22Rv1 (cell line): Measurements from ENCODE around the gene PNPT1.
"Not testable (repeated sequence)": the region's sequence is repeated elsewhere in the genome, so short reads cannot be mapped to it uniquely, and the experiment has no call there.

Experiments used
- H3K27ac ChIP-seq: fragments of 450-650 bp; 2 replicates; pipeline ENCODE4 v1.5.1; 2017
- CTCF ChIP-seq: fragments of 450-650 bp; IDR thresholded peaks from 2 replicates; pipeline ENCODE4 v1.5.1; 2017; ENCODE audit warnings: mild to moderate bottlenecking
- ZFX ChIP-seq: fragments of 450-650 bp; IDR thresholded peaks from 2 replicates; pipeline ENCODE4 v1.6.1; 2017; ENCODE audit warnings: antibody characterized with exemption, borderline replicate concordance

PNPT1 gene

GRCh38 chr2:55607717-55608116, 85.9 kb downstream of the PNPT1 start:
- no peak overlapping the region for H3K27ac ChIP-seq
- TF ChIP-seq ZFX (no peak), CTCF (no peak)

- no peak for TF ChIP-seq ZFX
- no peak for TF ChIP-seq CTCF
- H3K27ac ChIP-seq: no peak overlapping the region
These were observed 89.5 kb downstream of the PNPT1 start for GRCh38 chr2:55604027-55604565.

- H3K27ac ChIP-seq: no peak overlapping the region
- no peak for TF ChIP-seq ZFX
- TF ChIP-seq CTCF: no peak
These were observed 91.8 kb downstream of the PNPT1 start for GRCh38 chr2:55601849-55602248.

- no peak overlapping the region for H3K27ac ChIP-seq
- TF ChIP-seq CTCF: no peak
- TF ChIP-seq ZFX: no peak
These were observed 95.4 kb downstream of the PNPT1 start for GRCh38 chr2:55598056-55598795.

- not testable (repeated sequence) for H3K27ac ChIP-seq
These were observed 96.8 kb downstream of the PNPT1 start for GRCh38 chr2:55596795-55597194.

- TF ChIP-seq ZFX (no peak), CTCF (no peak)
- H3K27ac ChIP-seq: no peak overlapping the region
These were observed 98.1 kb downstream of the PNPT1 start for GRCh38 chr2:55595536-55595935.

- no peak overlapping the region for H3K27ac ChIP-seq
These were observed 101.5 kb downstream of the PNPT1 start for GRCh38 chr2:55592130-55592529.

More at GRCh38 chr2:55592130-55592529, 101.5 kb downstream of the PNPT1 start:
- TF ChIP-seq CTCF (no peak), ZFX (no peak)
